DND-41 (cell line): ENCODE results near the gene POLR2J.
"Not testable (repeated sequence)": the region's sequence is repeated elsewhere in the genome, so short reads cannot be mapped to it uniquely, and the experiment has no call there.

ENCODE experiments used
- CTCF ChIP-seq: IDR thresholded peaks from 2 replicates; pipeline ENCODE4 v1.5.1; 2012; ENCODE audit warnings: borderline replicate concordance, low read length, moderate library complexity, mild to moderate bottlenecking; ENCODE audit not compliant: poor library complexity, severe bottlenecking; ENCODE audit errors: extremely low read depth
- EZH2 ChIP-seq: IDR thresholded peaks from 3 replicates; pipeline ENCODE4 v1.6.1; 2012; ENCODE audit warnings: borderline replicate concordance, low read depth, mild to moderate bottlenecking, moderate library complexity, low read length, inconsistent platforms; ENCODE audit not compliant: severe bottlenecking

GRCh38 chr7:102474736-102475435 is 3.8 kb downstream of the POLR2J start:
- TF ChIP-seq CTCF, EZH2: not testable (repeated sequence)
